ENCODE results near the gene PCDH9.
"Not testable (repeated sequence)": the region's sequence is repeated elsewhere in the genome, so short reads cannot be mapped to it uniquely, and the experiment has no call there.

Gene PCDH9

DNA sequence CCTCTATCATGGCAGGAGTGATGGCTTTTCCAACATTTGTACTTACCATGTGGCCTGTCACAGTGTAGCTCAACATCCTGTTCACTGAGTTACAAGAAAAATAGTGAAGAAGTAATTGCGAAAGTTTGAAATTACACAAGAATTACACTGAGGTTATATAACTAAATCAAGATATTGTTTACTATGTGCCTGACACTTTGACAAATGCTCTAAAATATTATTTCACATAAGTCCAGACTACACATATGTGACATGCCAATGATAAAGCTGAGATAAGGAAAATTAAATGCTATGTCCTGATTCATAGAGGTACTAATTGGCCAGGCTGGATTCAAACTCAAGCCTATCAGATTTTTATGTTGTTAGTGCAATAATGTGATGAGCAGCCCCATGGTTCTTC, 451.7 kb downstream of the PCDH9 start:
- DNase-seq (ENCODE audit: low read depth in 4 of 4, low spot score in 1 of 4): no peak

DNA sequence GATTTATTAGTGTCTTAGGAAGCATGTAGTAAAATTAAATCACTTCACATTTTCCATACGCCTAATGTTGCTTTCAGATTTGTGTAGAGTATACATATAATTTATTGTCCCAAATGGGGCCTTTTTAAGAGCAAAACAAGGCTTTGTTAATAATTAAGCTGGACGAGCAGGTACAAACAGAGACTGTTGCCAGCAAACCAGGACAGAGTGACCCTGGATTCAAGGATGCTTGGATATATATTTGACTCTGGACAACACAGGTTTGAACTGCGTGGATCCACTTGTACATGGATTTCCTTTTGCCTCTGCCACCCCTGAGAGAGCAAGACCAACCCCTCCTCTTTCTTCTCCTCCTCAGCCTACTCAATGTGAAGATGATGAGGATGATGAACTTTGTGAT, 454.9 kb downstream of the PCDH9 start:
- DNase-seq (ENCODE audit: low read depth in 4 of 4, low spot score in 1 of 4): no peak

DNA sequence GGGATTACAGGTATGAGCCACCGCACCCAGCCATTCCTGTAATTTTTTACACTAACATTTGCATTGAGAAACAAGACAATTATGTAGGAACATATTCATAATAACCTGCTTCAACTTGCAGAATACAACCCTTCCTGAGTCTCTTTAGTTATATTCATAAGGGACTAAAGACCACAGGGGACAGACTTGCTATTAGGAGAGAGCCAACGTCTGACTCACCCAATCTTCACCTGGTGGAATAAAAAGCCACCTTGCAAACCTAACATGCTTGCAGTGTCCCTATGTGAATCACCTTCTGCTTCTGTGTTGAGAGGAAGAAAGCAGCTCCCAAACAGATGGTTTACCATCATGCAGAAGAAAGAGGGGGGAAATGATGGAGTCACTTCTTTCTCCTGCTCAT, 456.1 kb downstream of the PCDH9 start:
- DNase-seq (ENCODE audit: low read depth in 4 of 4, low spot score in 1 of 4): no peak

DNA sequence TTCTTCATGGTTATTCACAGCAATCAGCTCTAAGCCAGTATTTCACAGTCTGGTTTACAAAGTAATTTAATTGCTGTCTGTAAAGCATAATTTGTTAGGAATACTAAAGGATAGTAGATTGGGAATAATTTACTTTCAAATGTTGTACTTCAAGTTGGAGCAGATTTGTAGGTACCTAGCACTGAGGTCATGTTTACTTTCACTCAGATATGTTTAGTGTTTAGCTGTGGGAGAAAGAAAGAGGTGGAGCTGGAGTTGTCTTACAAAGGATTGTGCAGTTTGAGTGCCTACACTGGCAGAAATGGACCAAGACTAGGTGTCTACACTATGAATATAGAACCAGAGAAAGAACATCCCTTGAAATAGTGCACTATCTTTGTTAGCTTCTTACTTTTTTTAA, 464.6 kb downstream of the PCDH9 start:
- no peak for DNase-seq (ENCODE audit: low read depth in 4 of 4, low spot score in 1 of 4)

DNA sequence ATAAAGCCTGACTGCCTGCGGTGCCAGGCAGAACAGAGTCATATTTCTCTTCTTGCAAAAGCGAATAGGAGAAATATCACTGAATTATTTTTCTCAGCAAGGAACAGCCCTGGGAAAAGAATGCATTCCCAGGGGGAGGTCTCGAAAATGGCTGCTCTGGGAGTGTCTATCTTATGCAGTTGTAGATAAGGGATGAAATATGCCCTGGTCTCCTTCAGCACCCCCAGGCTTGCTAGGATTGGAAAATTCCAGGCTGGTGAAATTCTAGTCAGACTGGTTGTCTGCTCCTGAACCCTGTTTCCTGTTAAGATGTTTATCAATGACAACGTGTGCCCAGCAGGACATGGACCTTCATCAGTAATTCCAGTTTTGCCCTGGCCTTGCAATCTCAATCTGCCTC, 469.5 kb downstream of the PCDH9 start:
- not testable (repeated sequence) for DNase-seq (ENCODE audit: low read depth in 4 of 4, low spot score in 1 of 4)

DNA sequence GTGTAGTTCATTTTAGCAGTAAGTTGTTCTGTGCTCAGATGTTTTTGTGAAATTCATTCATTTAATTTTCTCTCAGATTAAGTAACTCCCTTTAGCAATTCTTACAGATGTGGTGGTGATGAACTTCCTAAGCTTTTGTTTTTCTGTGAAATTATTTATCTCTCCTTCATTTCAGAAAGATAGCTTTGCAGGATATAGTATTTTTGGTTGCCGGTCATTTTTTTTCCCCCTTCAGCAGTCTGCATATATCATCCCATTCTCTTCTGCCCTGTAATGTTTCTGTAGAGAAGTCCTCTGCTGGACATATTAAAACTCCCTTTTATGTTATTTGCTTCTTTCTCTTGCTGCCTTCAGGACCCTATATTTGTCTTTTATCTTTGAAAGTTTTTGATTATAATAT, 470.2 kb downstream of the PCDH9 start:
- no peak for DNase-seq (ENCODE audit: low read depth in 4 of 4, low spot score in 1 of 4)

DNA sequence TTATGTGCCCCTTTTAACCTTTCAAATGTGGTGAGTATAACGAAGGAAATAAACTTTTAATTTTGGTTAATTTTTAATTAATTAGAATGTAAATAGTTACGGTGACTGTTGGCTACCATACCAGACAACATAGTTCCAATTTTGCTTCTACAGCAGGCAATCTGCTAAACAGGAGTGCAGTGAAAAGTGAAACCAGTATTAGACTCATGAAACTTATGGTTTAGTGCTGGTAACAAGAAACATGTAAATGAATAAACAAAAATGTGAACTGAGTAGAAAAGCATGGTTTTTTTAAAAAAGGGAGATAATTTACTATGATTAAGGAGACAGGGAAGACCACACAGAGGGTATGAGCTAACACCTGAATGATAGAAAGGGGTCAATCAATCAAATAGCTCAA, 478.4 kb downstream of the PCDH9 start:
- DNase-seq (ENCODE audit: low read depth in 4 of 4, low spot score in 1 of 4): no peak

DNA sequence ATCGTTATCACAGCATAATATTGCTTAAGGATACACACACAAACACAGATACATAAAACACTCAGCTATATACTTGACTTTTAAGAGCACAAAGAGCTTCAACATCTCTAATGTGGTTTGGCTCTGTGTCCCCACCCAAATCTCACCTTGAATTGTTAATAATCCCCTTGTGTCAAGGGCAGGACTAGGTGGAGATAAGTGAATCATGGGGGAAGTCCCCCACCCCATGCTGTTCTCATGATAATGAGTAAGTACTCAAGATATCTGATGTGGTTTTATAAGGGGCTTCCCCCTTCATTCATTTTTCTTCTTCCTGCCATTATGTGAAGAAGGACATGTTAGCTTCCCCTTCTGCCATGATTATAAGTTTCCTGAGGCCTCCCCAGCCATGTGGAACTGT, 481.4 kb downstream of the PCDH9 start:
- DNase-seq (ENCODE audit: low read depth in 4 of 4, low spot score in 1 of 4): no peak

DNA sequence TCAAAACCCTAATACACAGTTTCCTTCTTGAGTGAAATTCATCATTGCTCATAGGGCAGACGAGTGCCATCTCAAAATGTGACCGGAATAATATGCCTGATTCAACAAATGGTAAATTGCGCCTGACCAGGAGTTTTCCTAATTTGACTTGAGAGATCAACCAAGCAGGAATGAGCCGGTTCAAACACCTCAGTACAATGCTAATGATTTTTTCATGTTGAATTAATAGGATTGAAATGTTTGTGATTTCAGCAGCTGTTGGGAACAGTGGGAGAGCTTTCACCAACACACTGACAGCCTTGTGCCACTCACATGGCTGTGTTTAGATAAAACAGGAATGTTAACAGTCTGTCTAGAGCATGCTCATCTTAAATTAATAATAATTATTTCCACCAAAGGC, 484.8 kb downstream of the PCDH9 start:
- DNase-seq (ENCODE audit: low read depth in 4 of 4, low spot score in 1 of 4): no peak

DNA sequence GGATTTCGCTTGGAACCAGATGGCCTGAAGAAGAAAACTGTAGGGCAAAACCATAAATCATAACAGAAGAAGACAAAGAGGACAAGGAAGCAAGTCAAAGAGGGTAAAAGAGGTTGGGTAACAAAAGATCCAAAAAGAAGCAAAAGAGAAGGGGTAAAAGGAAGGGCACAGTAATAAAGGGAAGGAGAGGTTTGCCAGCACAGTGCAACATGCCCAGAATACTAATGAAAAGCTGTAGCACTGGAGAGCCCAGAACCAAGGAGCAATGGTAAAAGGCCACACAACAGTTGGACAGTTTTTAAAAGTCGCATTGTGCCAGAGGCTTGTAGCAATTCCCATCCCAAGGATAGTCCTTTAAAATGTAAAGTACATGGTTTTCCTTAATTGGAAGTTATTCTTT, 506.6 kb downstream of the PCDH9 start:
- DNase-seq (ENCODE audit: low read depth in 4 of 4, low spot score in 1 of 4): no peak

DNA sequence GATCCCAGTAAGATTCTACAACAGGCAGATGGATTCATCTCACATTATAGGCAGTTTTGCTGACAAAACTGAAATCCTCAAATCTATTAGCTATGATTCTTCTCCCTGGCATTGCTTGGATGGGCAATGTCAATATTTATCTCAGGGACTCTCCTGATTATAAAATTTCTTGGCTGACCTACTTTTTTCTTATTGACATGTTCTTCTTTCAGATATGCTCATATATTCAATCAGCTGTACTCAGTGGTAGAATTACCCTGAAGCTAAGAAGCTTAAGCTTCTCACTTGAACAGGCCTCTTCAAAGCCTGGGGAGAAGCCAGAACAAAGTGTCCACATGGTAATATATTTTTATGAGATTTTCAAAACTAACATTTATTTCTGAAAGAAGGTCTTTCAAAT, 513.6 kb downstream of the PCDH9 start:
- no peak for DNase-seq (ENCODE audit: low read depth in 4 of 4, low spot score in 1 of 4)

DNA sequence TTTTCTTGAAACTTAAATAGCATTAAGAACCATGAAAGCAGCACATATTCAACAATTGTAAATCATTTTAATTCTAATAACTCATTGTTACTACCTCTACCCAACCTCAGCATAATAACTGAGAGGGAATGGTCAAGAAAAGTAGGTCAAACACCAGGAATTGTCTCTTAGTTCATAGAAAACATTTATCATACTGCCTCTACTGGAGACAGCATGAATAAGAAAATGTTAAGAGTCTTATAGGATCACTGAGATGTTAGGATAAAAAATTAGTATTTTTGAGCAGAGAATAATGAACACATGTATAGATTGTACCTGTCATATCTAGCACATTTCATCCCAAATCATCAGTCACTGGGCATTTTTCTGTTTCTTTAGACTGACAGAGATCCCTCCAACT, 515.3 kb downstream of the PCDH9 start:
- DNase-seq (ENCODE audit: low read depth in 4 of 4, low spot score in 1 of 4): no peak

DNA sequence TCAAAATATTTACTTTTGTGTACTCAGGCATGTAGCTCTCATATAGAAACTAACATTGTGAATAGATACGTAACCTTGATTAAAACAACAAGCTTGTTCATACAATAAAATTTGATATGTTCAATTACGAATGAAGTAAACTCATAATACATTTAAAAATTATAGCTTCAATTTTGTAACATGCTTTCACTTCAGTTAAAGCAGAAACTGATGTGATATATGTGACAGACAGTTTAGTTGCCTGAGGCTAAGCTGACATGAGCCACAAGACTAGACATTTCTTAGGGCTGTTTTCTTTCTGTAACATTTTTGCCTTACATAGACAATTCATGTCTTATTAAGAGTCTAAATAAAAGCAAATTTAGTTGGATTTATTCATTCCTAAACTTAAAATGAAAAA, 526.0 kb downstream of the PCDH9 start:
- no peak for DNase-seq (ENCODE audit: low read depth in 4 of 4, low spot score in 1 of 4)

DNA sequence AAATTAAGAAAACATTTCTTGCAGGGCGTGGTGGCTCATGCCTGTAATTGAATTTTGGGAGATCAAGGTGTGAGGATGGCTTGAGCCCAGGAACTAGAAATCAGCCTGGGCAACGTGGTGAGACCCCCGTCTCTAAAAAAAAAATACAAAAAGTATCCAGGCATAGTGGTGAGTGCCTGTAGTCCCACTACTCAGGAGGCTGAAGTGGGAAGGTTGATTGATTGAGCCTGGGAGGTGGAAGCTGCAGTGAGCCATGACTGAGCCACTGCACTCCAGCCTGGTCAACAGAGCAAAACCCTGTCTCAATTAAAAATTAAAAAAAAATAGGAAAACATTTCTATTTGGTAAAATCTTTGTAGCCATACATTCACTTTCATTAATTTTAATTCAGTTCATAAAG, 526.5 kb downstream of the PCDH9 start:
- no peak for DNase-seq (ENCODE audit: low read depth in 4 of 4, low spot score in 1 of 4)

DNA sequence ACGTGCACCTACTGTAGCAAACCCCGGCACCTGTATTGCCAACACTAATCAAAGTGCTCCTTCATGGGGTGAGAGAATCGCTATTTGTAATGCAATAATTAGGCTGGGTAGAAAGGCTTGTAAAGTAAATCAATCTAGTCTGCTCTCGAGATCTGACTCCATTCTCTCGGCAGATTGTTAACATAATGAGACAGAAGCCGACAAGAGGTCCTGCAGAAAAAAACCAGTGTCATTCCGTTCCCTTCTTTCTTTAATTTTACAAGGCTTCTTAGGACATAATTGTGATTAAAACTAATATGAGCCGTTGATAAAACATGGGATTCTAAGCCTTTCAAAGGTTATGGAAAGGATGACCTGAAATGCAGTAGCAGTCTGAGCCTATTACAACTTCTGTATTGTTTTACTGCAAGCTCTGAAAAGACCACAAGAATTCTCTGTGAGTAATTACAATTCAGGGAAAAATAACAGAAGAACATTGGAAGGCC, 530.0 kb downstream of the PCDH9 start:
- no peak for DNase-seq (ENCODE audit: low read depth in 4 of 4, low spot score in 1 of 4)

DNA sequence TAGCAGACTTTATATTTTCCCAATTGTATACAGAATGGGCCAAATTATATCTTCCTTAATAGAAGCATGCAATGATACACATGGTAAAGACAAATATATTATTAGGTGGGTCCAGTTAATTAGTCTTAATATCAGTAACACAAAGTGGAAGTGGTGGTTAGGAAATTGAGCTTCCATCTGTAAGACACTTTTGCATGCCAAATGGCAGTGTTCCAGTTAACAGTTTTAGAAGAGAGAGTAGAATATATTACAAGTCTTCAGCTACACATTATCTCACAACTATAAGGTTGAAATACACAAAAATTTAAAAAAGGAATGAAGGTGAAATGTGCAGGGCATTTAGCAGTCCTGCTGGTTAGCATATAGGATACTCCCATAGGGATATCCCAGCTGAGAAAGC, 536.5 kb downstream of the PCDH9 start:
- DNase-seq (ENCODE audit: low read depth in 4 of 4, low spot score in 1 of 4): no peak

DNA sequence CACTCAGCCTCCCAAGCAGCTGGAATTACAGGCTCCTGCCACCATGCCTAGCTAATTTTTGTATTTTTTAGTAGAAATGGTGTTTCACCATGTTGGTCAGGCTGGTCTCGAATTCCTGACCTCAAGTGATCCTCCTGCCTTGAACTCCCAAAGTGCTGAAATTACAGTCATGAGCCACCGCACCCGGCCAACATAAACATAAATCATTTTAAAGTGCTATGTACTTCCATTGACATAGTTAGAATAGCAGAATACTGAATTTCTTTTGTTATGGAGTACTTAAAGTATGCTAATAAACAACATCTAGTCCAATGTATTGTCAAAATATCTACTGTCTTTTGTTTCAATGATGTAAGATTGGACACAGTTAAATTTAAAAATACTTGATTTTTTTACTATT, 539.0 kb downstream of the PCDH9 start:
- DNase-seq (ENCODE audit: low read depth in 4 of 4, low spot score in 1 of 4): no peak

DNA sequence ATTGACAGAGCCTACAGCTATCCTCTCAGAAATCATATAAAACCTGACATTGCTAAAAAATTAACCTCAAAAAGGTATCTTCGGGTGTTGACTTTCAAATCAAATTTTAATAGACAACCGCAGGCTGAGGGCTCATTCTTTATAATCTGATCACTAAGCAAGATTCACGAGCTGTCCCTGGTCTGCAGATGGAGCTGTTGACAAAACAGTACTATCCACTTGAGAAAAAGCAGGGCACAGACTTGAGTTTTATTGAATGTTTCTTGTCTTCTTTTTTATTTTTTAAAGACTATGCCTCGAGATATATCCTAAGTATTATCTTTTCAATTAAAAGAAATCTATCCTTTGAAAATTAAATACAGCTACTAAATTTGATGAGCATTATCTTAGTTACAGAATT, 540.5 kb downstream of the PCDH9 start:
- DNase-seq (ENCODE audit: low read depth in 4 of 4, low spot score in 1 of 4): no peak

DNA sequence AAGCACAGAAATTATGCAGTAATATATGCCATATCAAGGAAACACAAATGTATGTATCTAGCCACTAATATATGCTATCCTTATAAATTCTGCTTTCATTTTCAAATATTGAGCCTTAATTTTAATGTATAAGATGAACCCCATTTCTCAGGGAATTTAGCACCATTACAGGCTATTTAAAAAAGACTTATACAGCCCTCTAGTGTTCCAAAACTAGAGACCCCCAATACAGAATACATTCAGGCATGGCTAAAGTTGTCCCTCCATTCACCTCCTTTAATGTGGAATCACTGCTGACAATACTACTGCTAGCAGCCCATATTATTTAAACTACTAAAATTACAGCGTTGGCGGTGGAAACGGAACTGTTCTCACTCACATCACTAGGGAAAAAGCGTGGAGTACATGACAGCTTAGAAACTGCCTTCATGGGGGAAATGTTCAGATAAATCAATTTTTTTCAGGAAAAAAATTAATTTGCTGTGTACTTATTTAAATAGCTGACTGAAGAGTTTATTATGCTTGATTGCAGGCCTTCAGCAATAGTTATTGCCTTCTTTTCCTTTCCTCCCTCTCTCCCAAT, 541.0 kb downstream of the PCDH9 start:
- DNase-seq (ENCODE audit: low read depth in 4 of 4, low spot score in 1 of 4): no peak

DNA sequence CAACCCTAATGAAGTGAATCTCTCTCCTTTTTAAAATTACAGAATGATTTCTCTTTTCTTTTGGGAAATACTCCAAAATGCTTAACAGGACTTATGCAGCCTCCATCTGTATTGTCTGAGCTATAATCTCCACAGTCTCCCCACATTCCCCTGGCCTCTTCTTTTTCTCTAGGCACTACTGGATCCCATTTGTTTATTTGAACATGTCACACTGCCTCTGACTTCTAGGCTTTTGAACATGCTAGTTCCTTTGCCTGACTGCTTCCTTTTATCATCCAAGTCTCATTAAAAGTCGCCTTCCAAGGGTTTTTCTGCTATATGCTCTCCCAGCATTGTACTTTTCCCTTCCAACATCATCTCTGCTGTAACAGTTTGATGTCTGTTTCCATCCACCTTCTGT, 548.7 kb downstream of the PCDH9 start:
- DNase-seq (ENCODE audit: low read depth in 4 of 4, low spot score in 1 of 4): no peak

DNA sequence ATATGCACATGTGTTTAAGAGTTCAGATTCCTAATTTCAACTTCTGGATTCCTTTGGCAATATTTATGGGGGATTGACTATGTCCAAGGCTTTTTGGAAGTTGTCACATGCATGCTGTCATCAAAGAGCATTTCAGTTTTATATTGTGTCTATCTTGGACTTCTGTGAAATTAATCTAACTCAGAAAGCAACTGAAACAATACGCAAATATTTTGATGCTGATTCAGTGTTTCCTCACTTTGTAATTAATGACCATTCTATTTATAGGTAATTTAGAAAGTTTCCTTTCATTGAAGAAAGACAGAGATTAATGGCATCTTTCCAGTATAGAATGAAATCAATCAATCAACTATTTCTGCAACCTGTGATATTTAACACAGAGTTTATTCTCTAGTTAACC, 550.1 kb downstream of the PCDH9 start:
- no peak for DNase-seq (ENCODE audit: low read depth in 4 of 4, low spot score in 1 of 4)

DNA sequence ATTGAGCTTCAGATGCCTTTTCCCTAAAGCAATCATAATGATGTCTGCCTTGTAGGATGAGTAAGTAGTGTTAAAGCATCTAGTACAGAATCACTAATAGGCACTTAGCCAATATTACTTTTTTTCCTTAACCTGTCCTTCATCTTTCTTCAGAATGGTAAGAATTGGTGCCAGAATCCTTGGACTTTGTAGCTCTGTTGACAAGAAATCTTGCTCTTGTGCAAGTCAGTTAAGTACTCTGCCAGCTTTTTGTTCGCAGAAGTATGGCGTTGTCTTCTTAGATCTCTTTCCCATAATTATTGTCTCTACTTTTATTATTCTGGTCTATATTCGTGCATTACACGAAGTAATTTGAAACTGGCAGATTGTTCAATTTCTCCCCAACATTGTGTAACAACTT, 554.5 kb downstream of the PCDH9 start:
- DNase-seq (ENCODE audit: low read depth in 4 of 4, low spot score in 1 of 4): no peak

DNA sequence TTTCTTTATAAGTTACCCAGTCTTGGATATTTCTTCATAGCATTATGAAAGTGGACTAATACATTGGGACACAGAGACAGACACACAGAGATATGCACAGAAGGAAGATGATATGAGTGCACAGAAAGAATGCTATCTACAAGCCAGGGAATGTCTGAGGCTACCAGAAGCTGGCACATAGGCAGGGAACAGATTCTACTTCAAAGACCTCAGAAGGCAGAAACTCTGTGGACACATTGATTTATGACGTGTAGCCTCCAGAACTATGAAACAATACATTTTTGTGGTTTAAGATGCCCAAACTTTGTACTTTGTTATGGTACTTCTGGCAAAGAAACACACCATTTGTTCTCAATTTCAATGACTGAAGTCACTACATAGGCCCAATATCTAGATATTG, 556.7 kb downstream of the PCDH9 start:
- no peak for DNase-seq (ENCODE audit: low read depth in 4 of 4, low spot score in 1 of 4)

DNA sequence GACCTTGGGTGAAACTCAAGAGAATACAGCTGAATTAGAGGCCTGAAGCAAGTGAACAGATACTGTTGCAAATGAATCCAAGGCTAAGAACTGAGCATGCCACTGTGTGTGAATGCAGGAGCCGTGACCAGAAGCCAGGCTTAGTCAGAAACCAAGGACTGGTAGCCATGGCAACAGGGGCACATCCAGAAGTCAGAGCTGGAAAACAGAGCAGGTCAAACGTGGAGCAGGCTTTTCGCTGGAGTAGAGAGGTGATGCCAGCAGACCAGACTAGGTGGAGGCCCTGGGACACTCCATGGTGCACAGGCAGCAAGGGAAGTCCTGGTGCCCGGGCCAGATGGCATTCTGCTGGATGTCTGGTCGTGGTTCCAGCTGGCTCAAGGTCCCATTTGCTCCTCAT, 564.1 kb downstream of the PCDH9 start:
- DNase-seq (ENCODE audit: low read depth in 4 of 4, low spot score in 1 of 4): no peak

Measured in stimulated activated CD4-positive, alpha-beta T cell treated with anti-CD3 and anti-CD28 coated beads, Interleukin-1b, Interleukin-23, amount 100 ng/mL, for 24 hours (primary cell).